ENCODE measurements around the gene COLEC12.

Gene COLEC12

GRCh38 chr18:395456-396250 is 104.8 kb downstream of the COLEC12 start:
- no peak for TF ChIP-seq CTCF (conservative IDR thresholded peaks at IDR 0.05; ENCODE audit: low read depth, low read length)
- no peak overlapping the region for H3K4me3 ChIP-seq (ENCODE audit: low read depth, low read length)
- DNase-seq (ENCODE audit: low read depth) = peak; percentile 80

GRCh38 chr18:394987-395362 is 105.5 kb downstream of the COLEC12 start:
- no peak overlapping the region for H3K4me3 ChIP-seq (ENCODE audit: low read depth, low read length)
- DNase-seq (ENCODE audit: low read depth) = peak; percentile 74
- TF ChIP-seq CTCF (conservative IDR thresholded peaks at IDR 0.05; ENCODE audit: low read depth, low read length) = no peak

DNA sequence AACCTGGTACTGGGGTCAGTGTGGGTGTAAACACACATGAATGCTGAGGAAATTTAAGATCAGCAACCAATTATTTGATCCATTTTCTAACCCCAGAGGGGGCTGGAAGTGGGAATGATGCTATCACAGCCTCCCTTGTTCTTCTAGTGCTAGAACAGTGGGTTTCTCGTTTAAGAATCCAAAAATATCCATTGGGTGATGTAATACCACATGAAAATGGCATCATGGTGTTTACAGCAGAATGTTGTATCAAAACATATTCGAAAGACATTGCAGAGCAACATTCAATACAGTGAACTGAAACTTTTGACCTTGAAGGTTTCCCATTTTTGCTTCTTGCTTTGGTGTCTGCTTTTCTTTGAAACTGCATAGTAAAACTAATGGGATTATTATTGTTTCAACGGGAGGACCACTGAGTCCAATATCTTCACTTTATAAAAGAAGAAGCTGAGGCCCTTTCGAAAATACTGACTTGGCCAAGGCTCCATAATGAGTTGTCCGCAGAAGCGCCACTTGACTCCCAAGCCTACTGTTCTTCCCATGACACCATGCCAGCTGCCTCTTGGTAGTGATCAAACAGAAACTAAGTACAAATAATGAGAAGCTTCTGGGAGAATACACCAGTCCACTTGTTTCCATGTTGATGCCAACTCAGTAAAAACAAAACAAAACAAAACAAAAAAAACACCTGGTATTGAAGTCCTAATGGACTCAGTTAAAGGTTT is 106.1 kb downstream of the COLEC12 start:
- TF ChIP-seq CTCF (conservative IDR thresholded peaks at IDR 0.05; ENCODE audit: low read depth, low read length) = no peak
- no peak for DNase-seq (ENCODE audit: low read depth)
- H3K4me3 ChIP-seq (ENCODE audit: low read depth, low read length) = no peak overlapping the region

DNA sequence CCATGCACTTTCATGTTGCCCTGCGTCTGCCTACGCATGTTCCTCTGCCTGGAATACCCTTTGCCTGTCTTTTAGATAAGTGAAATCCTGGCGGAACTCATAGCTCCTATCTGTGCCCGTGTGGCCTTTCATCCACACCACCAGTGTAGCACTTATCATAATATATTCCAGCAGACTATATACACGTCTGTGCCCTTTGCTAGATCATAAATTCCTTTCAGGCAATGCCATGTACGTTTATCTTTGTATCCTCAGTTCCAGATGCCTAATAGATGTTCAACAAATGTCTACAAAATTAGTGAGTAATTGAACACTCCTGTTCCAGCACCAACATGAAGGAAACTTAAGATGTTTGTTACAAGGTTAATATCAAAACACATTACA is 106.9 kb downstream of the COLEC12 start:
- H3K4me3 ChIP-seq (ENCODE audit: low read depth, low read length) = no peak overlapping the region
- no peak for TF ChIP-seq CTCF (conservative IDR thresholded peaks at IDR 0.05; ENCODE audit: low read depth, low read length)
- no peak for DNase-seq (ENCODE audit: low read depth)

GRCh38 chr18:392928-393573 is 107.5 kb downstream of the COLEC12 start:
- peak; percentile 66 for DNase-seq (ENCODE audit: low read depth)
- H3K4me3 ChIP-seq (ENCODE audit: low read depth, low read length) = no peak overlapping the region
- TF ChIP-seq CTCF (conservative IDR thresholded peaks at IDR 0.05; ENCODE audit: low read depth, low read length) = no peak

DNA sequence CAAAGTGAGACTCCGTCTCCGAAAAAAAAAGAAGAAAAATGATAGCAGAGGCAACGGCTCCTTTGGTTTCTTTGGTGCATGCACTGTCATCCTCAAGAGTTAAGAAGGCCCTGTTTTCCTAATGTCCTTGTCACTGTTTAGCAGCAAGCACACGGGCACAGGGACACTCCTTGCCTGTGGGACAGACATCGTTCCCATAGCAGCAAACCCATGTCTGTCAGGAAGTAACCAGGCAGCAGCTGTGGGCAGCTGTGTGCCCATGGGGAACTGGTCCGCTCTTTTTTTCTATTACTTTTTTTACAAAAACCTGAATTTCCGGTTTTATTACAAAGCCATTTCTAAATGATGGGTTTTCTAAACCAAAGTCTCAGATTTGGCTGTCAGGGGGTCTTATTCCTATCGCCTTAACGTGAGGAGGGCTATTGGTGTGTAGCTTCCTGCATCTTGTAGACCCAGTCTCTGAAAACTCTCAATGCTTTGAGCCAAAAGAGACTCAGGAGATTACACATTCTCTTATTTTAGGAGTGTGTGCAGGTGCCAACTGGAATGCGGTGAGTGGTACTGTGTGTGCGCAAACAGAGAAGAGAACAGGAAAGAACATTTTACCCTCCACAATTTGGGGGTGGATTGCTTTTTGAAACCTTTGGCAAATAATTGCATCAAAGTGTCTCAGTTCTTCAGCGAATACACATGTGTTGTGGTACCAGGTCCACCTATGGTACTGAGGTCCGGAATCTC is 109.6 kb downstream of the COLEC12 start:
- H3K4me3 ChIP-seq (ENCODE audit: low read depth, low read length) = no peak overlapping the region
- no peak for DNase-seq (ENCODE audit: low read depth)
- TF ChIP-seq CTCF (conservative IDR thresholded peaks at IDR 0.05; ENCODE audit: low read depth, low read length) = no peak

Data from choroid plexus epithelial cell (primary cell).